Measurements from ENCODE around the gene EEPD1.

EEPD1 gene

DNA sequence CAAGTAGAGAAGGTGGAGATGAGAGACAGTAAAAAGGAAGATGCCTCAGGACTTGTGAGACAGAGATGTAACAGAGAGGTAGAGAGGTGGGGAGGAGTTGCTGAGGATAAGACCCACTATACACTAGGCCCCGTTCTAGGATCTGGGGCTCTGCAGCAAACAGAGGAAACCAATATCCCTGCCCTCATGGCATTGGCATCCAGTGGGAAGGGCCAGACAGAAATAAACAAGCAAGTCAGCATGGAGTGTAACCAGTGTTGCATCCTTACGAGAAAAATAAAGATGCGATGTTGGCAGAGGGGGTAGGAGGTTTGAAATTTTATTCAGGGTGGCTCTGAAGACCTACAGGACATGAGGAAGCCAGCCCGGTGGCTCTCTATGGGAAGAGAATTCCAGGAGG is 22.0 kb upstream of the EEPD1 start:
- DNase-seq (ENCODE audit: low read depth): no peak
- no peak for TF ChIP-seq CTCF (conservative IDR thresholded peaks at IDR 0.05; ENCODE audit: low read length)

DNA sequence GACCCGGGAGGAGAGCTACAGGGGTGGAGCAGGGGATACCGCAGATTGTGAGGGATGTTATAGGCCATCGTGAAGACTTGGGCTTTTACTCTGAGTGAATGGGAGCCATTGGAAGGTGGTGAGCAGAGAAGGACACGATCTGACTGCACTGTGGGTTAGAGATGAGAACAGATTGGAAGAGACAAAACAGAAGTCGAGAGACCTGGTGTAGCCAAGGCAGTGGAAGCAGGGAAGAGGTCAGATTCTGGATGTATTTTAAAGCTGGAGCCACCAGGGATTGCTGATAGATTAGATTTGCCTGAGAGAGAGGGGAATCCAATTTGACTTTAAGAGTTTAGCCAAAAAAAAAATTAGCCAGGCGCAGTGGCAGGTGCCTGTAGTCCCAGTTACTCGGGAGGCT is 21.6 kb upstream of the EEPD1 start:
- TF ChIP-seq CTCF (conservative IDR thresholded peaks at IDR 0.05; ENCODE audit: low read length): no peak
- no peak for DNase-seq (ENCODE audit: low read depth)
- no peak overlapping the region for H3K4me3 ChIP-seq (ENCODE audit: low read length)

More for the DNA sequence above, 22.0 kb upstream of the EEPD1 start:
- H3K4me3 ChIP-seq (ENCODE audit: low read length): no peak overlapping the region

- no peak overlapping the region for H3K4me3 ChIP-seq (ENCODE audit: low read length)
- DNase-seq (ENCODE audit: low read depth): no peak
- TF ChIP-seq CTCF (conservative IDR thresholded peaks at IDR 0.05; ENCODE audit: low read length): no peak
These were observed 21.0 kb upstream of the EEPD1 start for GRCh38 chr7:36132012-36132411.

GRCh38 chr7:36135700-36136099 is 17.4 kb upstream of the EEPD1 start:
- no peak for TF ChIP-seq CTCF (conservative IDR thresholded peaks at IDR 0.05; ENCODE audit: low read length)
- no peak for DNase-seq (ENCODE audit: low read depth)
- H3K4me3 ChIP-seq (ENCODE audit: low read length): no peak overlapping the region

DNA sequence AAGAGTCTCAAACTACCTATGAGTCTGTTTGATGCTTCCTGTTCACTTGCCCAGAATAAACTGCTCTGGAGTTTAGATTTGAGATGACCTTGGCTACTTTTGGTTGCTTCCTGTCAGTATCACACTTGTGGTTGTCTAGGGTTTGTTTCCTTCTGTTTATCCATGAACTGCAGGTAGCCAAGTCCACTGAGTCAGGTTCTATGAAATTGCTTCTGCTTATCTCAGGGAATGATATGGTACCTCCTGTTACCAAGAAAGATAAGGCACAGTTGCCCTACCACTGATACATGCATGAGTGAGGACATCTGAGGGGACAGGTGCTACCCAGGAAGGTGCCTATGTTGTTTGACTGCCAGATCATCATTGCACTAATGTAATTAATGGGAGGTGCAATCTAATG is 15.8 kb upstream of the EEPD1 start:
- DNase-seq (ENCODE audit: low read depth): no peak
- TF ChIP-seq CTCF (conservative IDR thresholded peaks at IDR 0.05; ENCODE audit: low read length): no peak

GRCh38 chr7:36137754-36138153 is 15.3 kb upstream of the EEPD1 start:
- no peak for DNase-seq (ENCODE audit: low read depth)
- TF ChIP-seq CTCF (conservative IDR thresholded peaks at IDR 0.05; ENCODE audit: low read length): no peak
- no peak overlapping the region for H3K4me3 ChIP-seq (ENCODE audit: low read length)

More for the DNA sequence above, 15.8 kb upstream of the EEPD1 start:
- H3K4me3 ChIP-seq (ENCODE audit: low read length): no peak overlapping the region

- no peak for DNase-seq (ENCODE audit: low read depth)
- H3K4me3 ChIP-seq (ENCODE audit: low read length): no peak overlapping the region
- TF ChIP-seq CTCF (conservative IDR thresholded peaks at IDR 0.05; ENCODE audit: low read length): no peak
These were observed 14.8 kb upstream of the EEPD1 start for GRCh38 chr7:36138209-36138608.

Data from AG10803 (cell line).